HUES48 (cell line): ENCODE measurements around the gene CALR3.

Source experiments
- H3K27ac ChIP-seq: one replicate; pipeline ENCODE4 v1.7.0; 2013; ENCODE audit warnings: low read depth, low read length, inconsistent platforms
- H3K27me3 ChIP-seq: 2 replicates; pipeline ENCODE4 v1.6.1; 2013; ENCODE audit warnings: mild to moderate bottlenecking, low read length; ENCODE audit not compliant: control insufficient read depth, insufficient read depth
- H3K36me3 ChIP-seq: 2 replicates; pipeline ENCODE4 v1.6.1; 2013; ENCODE audit warnings: low read length; ENCODE audit not compliant: control insufficient read depth, insufficient read depth
- H3K4me1 ChIP-seq: 2 replicates; pipeline ENCODE4 v1.6.1; 2013; ENCODE audit warnings: mild to moderate bottlenecking, low read length; ENCODE audit not compliant: control insufficient read depth, insufficient read depth
- H3K4me3 ChIP-seq: 2 replicates; pipeline ENCODE4 v1.5.1; 2013; ENCODE audit warnings: mild to moderate bottlenecking, low read depth, low read length
- H3K9ac ChIP-seq: 2 replicates; pipeline ENCODE4 v1.6.1; 2013; ENCODE audit warnings: mild to moderate bottlenecking, low read depth, low read length, moderate library complexity
- H3K9me3 ChIP-seq: 2 replicates; pipeline ENCODE4 v1.6.1; 2013; ENCODE audit warnings: low read length; ENCODE audit not compliant: control insufficient read depth, insufficient read depth

The CALR3 gene

GRCh38 chr19:16522559-16523377, 26.8 kb upstream of the CALR3 start:
- Histone ChIP-seq H3K27me3 (no peaks in the 10 kb centered on the region), H3K4me3 (no peak overlapping the region), H3K36me3 (peaks cover 97% of the 10 kb centered on the region), H3K4me1 (no peaks in the 10 kb centered on the region), H3K27ac (no peak overlapping the region), H3K9ac (no peak overlapping the region), H3K9me3 (no peaks in the 10 kb centered on the region)

GRCh38 chr19:16521715-16522289, 25.8 kb upstream of the CALR3 start:
- H3K4me3 ChIP-seq: no peak overlapping the region
- H3K27me3 ChIP-seq: no peaks in the 10 kb centered on the region
- no peak overlapping the region for H3K27ac ChIP-seq
- peaks cover 97% of the 10 kb centered on the region for H3K36me3 ChIP-seq
- no peak overlapping the region for H3K9ac ChIP-seq
- H3K4me1 ChIP-seq: no peaks in the 10 kb centered on the region
- no peaks in the 10 kb centered on the region for H3K9me3 ChIP-seq

- Histone ChIP-seq H3K9me3 (no peaks in the 10 kb centered on the region), H3K27me3 (no peaks in the 10 kb centered on the region), H3K4me3 (no peak overlapping the region), H3K36me3 (peaks cover 95% of the 10 kb centered on the region), H3K9ac (no peak overlapping the region), H3K27ac (no peak overlapping the region), H3K4me1 (no peaks in the 10 kb centered on the region)
These were observed 25.1 kb upstream of the CALR3 start for GRCh38 chr19:16520986-16521624.

- Histone ChIP-seq H3K4me3 (no peak overlapping the region), H3K9ac (no peak overlapping the region), H3K4me1 (no peaks in the 10 kb centered on the region), H3K27ac (no peak overlapping the region), H3K27me3 (no peaks in the 10 kb centered on the region), H3K9me3 (no peaks in the 10 kb centered on the region), H3K36me3 (peaks cover 88% of the 10 kb centered on the region)
These were observed 24.4 kb upstream of the CALR3 start for GRCh38 chr19:16520074-16520973.

- no peaks in the 10 kb centered on the region for H3K9me3 ChIP-seq
- H3K9ac ChIP-seq: no peak overlapping the region
- H3K27me3 ChIP-seq: no peaks in the 10 kb centered on the region
- H3K4me3 ChIP-seq: no peak overlapping the region
- H3K27ac ChIP-seq: no peak overlapping the region
- H3K36me3 ChIP-seq: peaks cover 77% of the 10 kb centered on the region
- no peaks in the 10 kb centered on the region for H3K4me1 ChIP-seq
These were observed 23.3 kb upstream of the CALR3 start for GRCh38 chr19:16519230-16519687.

GRCh38 chr19:16518483-16519229, 22.7 kb upstream of the CALR3 start:
- no peak overlapping the region for H3K27ac ChIP-seq
- H3K4me3 ChIP-seq: no peak overlapping the region
- H3K27me3 ChIP-seq: no peaks in the 10 kb centered on the region
- no peak overlapping the region for H3K9ac ChIP-seq
- H3K9me3 ChIP-seq: no peaks in the 10 kb centered on the region
- no peaks in the 10 kb centered on the region for H3K4me1 ChIP-seq
- peaks cover 71% of the 10 kb centered on the region for H3K36me3 ChIP-seq

GRCh38 chr19:16518061-16518460, 22.1 kb upstream of the CALR3 start:
- Histone ChIP-seq H3K9me3 (no peaks in the 10 kb centered on the region), H3K4me3 (no peak overlapping the region), H3K36me3 (peaks cover 65% of the 10 kb centered on the region), H3K27ac (no peak overlapping the region), H3K9ac (no peak overlapping the region), H3K27me3 (no peaks in the 10 kb centered on the region), H3K4me1 (no peaks in the 10 kb centered on the region)

GRCh38 chr19:16516923-16517610, 21.1 kb upstream of the CALR3 start:
- Histone ChIP-seq H3K27ac (no peak overlapping the region), H3K4me3 (no peak overlapping the region), H3K9me3 (no peaks in the 10 kb centered on the region), H3K9ac (no peak overlapping the region), H3K27me3 (no peaks in the 10 kb centered on the region), H3K36me3 (peaks cover 57% of the 10 kb centered on the region), H3K4me1 (no peaks in the 10 kb centered on the region)

GRCh38 chr19:16516381-16516780, 20.4 kb upstream of the CALR3 start:
- Histone ChIP-seq H3K4me1 (no peaks in the 10 kb centered on the region), H3K9me3 (no peaks in the 10 kb centered on the region), H3K27me3 (no peaks in the 10 kb centered on the region), H3K27ac (no peak overlapping the region), H3K9ac (no peak overlapping the region), H3K4me3 (no peak overlapping the region), H3K36me3 (peaks cover 51% of the 10 kb centered on the region)
